Fibroblast of the conjunctiva (primary cell): ENCODE results near the gene PSPC1.

Experiments used
- DNase-seq: peaks from one replicate; pipeline ENCODE4 v3.0.0-alpha.2; 2010; ENCODE audit warnings: low read depth

PSPC1 gene

DNA sequence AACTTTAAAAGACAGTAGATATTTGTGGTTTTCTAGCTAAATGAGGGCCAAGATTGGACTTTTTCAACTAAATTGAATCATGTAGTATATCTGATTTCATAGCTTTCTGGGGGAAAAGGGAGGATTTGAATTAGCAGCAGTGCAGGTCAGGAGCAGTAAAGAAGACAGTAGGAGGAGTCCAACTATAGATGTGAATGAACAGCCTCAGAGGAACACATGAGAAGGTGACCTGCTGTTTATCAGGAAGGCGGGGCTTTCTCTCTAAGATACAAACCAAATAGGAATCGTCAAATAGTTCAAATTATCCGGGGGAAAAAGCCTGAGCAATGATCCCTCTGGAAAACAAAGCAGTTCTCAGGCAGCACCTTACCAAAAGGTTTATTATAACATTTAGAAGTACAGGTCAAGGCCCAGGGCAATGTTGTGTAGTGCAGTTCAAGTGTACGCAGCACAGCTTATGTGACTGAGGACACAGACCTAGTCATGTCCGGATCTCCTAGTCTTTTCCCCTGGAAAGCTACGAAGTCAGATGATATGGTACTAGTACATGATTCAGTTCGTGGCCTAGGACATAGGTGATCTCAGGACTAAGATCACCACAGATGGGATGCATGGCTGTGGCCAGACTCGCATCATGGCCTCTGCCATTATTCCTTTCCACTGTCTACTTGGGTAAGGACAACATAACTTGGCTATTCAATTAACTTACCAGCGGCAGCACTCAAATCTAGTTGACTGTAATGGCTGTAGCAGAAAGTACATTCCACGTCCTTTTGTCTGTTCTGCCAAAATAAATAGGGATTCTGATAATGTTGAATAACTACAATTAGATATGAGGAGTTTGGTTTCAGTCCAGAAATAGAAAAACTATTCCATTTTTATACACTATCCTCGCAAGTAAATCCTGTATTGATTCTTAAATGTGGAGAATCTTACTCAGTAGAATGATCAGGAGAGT lies 109.0 kb downstream of the PSPC1 start:
- no peak for DNase-seq

DNA sequence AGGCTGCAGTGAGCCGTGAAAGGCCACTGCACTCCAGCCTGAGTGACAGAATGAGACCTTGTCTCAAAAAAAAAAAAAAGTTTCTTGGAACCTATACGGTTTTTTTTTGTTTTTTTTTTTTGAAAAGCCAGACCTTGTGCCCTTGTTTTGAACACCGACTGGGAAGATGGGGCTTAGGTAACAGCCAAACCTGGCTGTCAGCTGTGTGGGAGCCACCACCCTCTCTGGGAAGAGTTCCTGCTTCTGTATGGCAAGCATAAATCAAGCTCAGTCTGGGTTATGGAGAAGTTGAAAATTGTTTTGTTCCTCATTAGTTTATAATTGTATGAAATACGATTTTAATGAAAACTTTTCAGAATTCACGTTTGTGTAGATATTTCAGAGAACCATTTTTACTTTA lies 109.8 kb downstream of the PSPC1 start:
- DNase-seq, result no peak

DNA sequence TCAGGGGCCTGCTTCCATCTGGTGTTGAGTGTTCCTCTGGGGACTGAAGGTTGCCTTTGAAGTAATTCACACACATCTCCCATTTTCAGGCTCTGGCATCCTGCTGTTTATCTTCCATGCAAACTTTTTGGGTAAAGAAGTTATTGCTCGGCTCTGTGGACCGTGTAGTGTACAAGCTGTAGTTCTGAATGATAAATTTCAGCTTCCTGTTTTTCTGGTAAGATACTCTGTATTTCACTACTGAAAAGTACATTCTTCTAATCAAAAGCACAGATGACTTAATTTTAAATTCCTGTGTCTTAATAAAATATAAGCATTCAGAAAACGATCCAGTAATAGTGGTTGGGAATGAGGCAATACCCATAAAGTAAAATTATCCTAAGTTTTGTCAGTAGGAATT lies 112.6 kb downstream of the PSPC1 start:
- no peak for DNase-seq

DNA sequence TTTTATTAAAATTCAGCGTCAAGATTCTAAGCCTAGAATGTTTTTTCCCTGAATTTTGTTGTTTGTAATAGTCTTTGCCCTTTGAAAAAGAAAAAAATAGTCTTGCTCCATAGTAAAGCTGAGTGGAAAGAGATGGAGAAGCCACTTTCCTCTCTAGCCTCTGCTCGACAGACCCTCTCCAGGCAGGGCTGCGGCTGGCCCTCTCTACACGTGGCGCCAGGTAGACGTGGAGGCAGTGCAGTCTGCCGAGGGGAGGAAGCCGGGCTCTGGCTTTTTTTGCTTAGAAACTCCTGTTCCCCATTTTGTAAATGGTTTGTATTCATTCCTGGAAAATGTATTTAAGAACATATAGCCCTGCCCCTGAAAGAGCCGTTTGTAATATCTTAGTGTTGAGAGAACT lies 114.0 kb downstream of the PSPC1 start:
- no peak for DNase-seq

DNA sequence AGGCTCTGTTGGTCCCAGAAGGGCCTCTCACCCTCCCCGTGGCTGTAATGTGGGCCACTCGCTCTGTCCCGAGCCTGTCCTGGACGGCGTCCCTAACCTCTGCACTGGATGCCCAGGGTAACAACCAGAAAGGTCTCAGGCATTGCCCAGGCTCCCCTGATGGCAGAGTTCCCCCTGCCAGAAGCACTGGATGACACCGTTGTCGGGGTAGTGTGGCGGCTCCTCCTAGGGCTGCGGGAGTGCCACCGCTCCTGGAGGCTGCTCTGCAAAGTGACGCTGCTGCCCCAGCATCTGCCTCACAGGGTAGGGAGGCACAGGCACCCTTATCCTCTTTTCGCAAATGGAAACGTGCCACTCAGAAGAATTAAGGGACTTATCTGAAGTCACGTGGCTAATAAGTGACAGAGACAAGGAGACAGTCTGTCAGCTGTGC lies 117.3 kb downstream of the PSPC1 start:
- no peak for DNase-seq

DNA sequence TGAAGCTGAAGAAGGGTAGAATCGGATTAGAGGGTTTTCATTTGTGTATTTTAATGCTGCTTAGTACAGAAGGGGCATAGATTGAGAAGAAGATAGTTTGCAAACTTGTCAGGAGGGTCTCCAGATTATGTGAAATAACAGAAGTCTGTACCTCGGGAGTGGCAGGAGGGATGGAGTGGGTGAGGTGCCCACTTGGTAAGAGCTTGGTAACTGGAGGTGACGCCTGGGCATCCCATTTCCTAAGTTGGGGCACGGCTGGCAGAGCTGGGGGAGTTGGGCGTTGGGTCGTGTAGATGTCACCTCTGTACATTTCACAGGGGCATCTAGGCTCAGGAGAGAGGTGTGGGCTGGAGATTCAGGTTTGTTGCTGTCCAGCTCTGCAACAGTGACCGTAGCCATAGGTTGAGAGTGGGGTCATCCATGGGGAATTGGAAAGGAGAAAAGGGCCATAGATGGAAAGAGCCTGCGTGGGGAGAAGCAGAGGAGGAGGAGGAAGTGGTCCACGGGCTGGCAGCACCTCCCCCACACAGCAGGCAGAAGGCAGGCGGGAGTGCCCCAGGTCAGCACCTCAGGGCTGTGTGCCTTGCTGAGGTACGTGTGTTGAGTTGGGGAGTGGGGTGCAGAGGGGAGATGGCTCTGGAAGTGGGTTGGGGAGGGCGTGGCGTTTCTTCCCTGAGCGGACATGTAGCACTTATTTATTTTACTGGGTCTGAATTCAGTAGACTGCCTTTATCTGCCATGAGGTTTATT lies 118.1 kb downstream of the PSPC1 start:
- DNase-seq, result no peak

DNA sequence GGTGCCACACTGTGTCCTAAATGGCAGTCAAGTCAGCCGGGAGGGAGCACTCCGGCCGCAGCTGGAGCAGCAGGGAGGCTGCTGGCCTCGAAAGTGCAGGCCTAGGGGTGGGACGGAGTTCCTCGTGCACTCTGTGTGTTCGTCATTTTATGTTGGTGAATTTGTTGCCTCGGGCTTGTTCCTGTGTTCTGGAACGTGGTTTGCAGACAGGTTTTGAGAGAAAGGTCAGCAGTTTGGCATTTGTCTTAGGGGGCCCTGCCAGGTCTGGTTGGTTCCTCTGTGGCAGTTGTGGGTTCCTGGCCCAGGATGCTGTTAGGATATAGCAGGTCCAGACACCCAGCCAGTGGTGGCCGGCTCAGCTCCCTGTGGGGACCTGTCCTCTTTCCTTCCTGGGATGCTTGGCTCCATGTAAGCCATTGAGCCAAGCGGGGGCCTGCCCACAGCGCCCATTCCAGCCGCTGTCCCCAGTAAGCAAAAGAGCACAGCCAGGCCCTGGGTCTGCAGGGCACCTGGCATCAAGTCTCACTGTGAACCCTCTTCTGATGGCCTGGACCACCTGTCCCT lies 119.2 kb downstream of the PSPC1 start:
- DNase-seq, result no peak

DNA sequence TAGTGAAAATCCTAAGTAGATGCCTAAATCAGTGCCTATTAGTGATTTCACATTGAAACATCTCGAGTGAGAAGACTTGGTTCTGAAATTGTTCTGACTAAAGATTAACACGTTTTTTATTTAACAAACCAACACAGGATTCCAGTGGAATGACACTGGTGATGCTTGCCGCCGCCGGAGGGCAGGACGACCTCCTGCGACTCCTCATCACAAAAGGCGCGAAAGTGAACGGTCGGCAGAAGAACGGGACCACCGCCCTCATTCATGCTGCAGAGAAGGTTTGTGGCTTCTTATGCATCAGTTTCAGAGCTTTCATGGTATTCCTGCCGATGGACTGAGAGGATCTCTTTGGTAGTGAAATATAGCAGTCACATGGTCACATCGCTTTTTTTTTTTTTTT lies 121.2 kb downstream of the PSPC1 start:
- no peak for DNase-seq

DNA sequence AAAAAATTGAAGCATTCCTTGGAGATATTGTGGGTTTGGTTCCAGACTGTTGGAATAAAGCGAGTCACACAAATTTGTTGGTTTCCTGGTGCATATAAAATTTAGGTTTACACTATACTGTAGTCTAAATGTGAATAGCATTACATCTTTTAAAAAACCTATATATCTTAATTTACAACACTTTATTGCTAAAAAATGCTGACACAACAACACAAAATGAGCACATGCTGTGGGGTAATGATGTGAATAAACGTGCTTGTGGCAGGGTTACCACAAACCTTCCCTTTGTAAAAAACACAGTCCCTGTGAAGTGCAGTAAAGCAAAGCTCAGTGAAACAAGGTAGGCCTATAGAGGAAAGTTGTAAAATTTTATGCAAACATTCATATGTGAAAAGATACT lies 121.6 kb downstream of the PSPC1 start:
- no peak for DNase-seq

DNA sequence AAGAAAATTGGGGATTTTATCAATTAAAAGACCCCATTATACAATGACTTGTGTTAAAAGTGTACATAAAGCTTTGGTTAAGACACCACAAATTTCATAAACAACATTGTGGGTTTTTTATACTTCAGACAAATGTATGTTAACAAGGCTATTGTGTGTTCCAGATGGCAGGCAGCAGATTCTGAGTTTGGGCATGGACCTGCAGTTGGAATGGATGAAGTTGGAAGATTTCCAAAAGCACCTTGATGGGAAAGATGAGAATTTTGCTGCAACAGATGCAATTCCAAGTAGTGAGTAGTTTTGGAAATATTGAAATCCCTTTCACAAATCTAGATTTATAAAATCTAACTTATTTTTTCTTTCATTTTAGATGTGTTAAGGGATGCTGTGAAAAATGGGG lies 123.9 kb downstream of the PSPC1 start:
- no peak for DNase-seq

DNA sequence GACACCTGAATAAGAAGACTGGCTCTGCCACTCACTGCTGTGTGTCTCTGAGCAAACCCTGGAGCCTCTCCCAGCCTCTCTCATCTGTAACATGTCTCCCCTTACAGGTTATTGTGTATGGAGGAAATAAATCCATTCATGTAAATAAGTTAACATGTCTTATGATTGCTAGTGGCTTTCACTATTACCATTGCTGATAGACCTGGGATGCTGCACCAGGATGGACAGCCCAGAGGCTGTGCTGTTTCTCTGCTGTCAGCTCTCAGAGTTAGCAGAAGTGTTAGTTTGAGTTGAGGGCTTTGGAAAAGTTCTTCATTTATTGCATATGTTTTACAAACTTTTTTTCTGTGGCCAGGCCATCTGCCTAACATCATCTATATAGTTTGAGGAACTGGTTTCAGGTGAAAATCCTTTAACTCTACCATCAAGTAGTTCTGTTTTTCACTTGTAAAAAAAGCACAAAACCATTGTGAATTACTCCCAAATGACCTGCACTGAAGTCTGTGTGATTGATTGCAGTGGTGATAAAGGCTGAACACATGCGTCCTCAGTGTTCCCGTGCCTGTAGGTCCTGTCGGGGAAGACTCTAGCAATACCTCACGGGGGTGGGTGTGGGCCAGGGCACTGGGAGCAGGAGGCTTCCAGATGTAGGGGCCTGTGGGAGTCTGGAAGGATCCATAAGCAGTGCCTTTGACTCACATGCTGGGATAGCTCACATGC lies 124.7 kb downstream of the PSPC1 start:
- no peak for DNase-seq
